ENCODE measurements around the gene SLC25A51.

The SLC25A51 gene

GRCh38 chr9:37923118-37923795 is 19.3 kb upstream of the SLC25A51 start:
- H3K27me3 ChIP-seq, result no peaks in the 10 kb centered on the region
- peaks cover 7% of the 10 kb centered on the region for H3K36me3 ChIP-seq
- no peak for TF ChIP-seq CTCF (IDR thresholded peaks at IDR 0.05; ENCODE audit: low read depth, low read length)
- H3K4me3 ChIP-seq (ENCODE audit: low read depth, low read length), result no peak overlapping the region
- H3K4me1 ChIP-seq, result peaks cover 20% of the 10 kb centered on the region
- H3K9me3 ChIP-seq, result no peaks in the 10 kb centered on the region
- DNase-seq, result no peak

DNA sequence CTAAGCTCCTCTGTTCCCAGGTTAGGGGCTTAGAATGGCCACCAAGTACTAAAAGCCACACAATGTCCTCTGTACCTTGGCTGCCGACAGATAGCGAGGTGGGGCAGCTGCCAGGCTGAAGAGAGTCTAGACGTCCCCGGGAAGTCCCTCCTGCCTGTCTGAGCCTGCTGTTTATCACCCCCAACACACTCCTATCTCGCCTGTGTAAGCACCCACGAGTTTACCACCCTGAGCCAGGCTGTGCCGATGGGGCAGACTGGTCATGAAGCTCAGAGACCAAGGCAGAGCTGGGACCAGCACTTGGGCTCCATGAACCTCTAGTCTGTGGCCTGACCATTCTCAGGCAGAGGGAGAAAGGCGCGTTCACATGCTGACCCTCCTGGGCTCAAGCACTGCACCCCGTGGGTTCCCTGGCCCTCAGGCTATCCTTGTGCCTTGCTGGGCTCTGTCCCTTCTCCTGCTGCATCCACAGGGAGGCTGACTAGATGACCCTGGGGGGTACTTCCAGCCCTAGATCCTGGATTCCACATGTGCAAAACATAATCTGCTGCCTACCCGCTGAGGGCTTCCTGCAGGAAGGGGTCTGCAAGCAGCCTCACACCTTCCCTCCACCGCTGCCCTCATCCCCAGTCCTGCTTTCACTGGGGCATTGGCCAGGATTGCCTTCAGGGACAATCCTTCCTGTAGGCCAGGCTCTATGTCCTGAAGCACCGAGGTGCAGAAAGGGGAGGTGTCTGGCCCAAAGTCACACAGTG is 18.6 kb upstream of the SLC25A51 start:
- no peak for DNase-seq
- Histone ChIP-seq H3K36me3 (peaks cover 12% of the 10 kb centered on the region), H3K27me3 (no peaks in the 10 kb centered on the region), H3K4me3 (ENCODE audit: low read depth, low read length) (no peak overlapping the region), H3K4me1 (peaks cover 20% of the 10 kb centered on the region), H3K9me3 (no peaks in the 10 kb centered on the region)
- TF ChIP-seq CTCF (IDR thresholded peaks at IDR 0.05; ENCODE audit: low read depth, low read length), result no peak

GRCh38 chr9:37921546-37922300 is 17.8 kb upstream of the SLC25A51 start:
- no peak for DNase-seq
- Histone ChIP-seq H3K36me3 (peaks cover 16% of the 10 kb centered on the region), H3K4me1 (peaks cover 20% of the 10 kb centered on the region), H3K4me3 (ENCODE audit: low read depth, low read length) (no peak overlapping the region), H3K9me3 (no peaks in the 10 kb centered on the region), H3K27me3 (no peaks in the 10 kb centered on the region)
- no peak for TF ChIP-seq CTCF (IDR thresholded peaks at IDR 0.05; ENCODE audit: low read depth, low read length)

DNA sequence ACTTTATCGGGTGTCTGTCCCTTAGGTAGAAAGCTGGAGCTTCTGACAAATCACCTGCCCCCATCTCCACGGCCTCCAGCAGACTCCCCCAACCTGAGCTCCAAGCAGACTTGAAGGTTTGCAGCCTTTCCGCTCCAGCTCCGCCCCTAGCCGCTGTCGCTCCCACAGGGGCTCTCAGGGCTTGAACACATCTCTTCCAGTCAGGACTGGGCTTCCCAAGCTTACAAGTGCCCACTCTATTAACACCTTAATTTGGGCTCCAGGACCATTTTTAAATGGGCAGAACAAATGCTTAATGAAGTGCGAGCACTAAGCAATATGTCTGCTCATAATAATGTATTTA is 17.2 kb upstream of the SLC25A51 start:
- no peak for TF ChIP-seq CTCF (IDR thresholded peaks at IDR 0.05; ENCODE audit: low read depth, low read length)
- Histone ChIP-seq H3K27me3 (no peaks in the 10 kb centered on the region), H3K36me3 (peaks cover 19% of the 10 kb centered on the region), H3K4me3 (ENCODE audit: low read depth, low read length) (no peak overlapping the region), H3K9me3 (no peaks in the 10 kb centered on the region), H3K4me1 (peaks cover 20% of the 10 kb centered on the region)
- no peak for DNase-seq

DNA sequence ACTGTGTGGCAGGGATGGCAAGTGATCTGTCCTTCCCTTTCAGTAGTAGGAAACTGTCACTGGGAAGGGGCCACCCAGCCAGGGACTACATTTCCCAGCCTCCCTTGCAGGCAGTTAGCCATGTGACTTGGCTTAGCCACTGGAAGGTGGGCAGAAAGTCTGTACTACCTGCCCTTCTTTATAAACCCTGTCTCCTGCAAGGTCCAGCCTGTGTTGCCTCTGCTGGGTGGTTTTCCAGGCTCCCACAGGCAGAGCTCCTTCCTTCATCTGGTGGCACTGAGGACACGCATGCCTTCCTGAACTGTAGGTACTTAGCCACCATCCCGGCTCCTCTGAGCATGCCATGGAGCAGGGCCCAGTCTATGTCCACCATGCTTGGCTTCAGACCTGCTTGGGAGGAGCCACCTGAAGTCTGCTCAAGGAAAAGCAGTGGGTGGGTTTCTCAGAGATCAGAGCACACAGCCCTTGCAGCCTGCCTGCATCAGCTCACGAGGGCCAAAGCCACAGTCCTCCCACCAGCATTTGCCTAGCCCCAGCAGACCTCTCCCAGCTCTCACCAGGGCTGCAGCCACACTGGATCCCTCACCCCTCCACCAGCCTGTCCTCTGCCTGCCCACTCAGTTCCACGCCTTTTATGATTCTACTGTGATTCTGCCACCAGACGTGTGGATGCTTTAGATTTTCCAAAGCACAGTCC is 16.7 kb upstream of the SLC25A51 start:
- Histone ChIP-seq H3K27me3 (no peaks in the 10 kb centered on the region), H3K9me3 (no peaks in the 10 kb centered on the region), H3K4me1 (peaks cover 20% of the 10 kb centered on the region), H3K36me3 (peaks cover 20% of the 10 kb centered on the region), H3K4me3 (ENCODE audit: low read depth, low read length) (no peak overlapping the region)
- TF ChIP-seq CTCF (IDR thresholded peaks at IDR 0.05; ENCODE audit: low read depth, low read length), result no peak
- no peak for DNase-seq

Measured in BE2C (cell line).